ENCODE data around the gene MAPKAP1.
"Not testable (repeated sequence)": the region's sequence is repeated elsewhere in the genome, so short reads cannot be mapped to it uniquely, and the experiment has no call there.

MAPKAP1 gene

DNA sequence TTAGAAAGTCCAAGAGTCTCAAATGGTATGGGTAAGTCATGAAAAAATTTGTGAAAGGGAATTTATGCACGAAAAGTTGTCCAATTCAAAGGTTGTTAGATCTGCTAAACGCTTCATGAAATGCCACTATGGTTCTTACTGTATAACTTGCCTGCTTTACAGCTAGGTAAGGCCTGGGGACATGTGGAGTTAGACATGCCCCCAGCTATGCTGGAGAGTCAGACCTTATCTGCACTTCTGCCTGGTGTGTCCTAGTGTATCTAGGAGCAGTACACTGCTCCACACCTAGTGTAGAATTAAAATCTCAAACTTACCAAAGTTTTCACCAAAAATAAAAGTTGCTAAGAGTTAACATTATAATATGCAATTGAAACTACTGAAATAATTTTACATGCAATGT is 136.8 kb downstream of the MAPKAP1 start:
- H3K27ac ChIP-seq, result no peak overlapping the region
- no peak for TF ChIP-seq ZFX (IDR thresholded peaks at IDR 0.05)
- TF ChIP-seq, protein P1, sequence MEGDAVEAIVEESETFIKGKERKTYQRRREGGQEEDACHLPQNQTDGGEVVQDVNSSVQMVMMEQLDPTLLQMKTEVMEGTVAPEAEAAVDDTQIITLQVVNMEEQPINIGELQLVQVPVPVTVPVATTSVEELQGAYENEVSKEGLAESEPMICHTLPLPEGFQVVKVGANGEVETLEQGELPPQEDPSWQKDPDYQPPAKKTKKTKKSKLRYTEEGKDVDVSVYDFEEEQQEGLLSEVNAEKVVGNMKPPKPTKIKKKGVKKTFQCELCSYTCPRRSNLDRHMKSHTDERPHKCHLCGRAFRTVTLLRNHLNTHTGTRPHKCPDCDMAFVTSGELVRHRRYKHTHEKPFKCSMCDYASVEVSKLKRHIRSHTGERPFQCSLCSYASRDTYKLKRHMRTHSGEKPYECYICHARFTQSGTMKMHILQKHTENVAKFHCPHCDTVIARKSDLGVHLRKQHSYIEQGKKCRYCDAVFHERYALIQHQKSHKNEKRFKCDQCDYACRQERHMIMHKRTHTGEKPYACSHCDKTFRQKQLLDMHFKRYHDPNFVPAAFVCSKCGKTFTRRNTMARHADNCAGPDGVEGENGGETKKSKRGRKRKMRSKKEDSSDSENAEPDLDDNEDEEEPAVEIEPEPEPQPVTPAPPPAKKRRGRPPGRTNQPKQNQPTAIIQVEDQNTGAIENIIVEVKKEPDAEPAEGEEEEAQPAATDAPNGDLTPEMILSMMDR (conservative IDR thresholded peaks at IDR 0.05), result no peak

DNA sequence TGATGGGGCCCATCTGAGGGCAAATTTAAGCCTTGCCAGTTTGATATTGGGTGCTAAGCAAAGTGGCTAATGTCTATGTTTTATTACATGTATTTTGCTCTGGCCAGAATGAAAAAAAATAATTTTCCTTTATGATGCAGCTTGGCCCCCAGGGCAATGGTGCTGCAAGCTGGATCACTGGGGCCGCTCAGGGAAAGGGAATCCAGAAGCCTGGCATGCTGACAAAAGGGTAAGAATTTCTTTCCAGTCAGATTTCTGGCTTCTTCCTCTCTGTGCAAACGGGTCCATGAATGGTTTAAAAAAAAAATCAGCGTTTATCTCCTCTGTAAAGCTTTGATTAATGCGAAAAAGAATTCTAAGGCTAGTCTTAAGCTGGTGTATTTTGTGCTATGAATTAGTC is 138.4 kb downstream of the MAPKAP1 start:
- TF ChIP-seq, protein P1 (conservative IDR thresholded peaks at IDR 0.05), result no peak
- no peak for TF ChIP-seq ZFX (IDR thresholded peaks at IDR 0.05)
- H3K27ac ChIP-seq, result no peak overlapping the region

- H3K27ac ChIP-seq, result not testable (repeated sequence)
Observed at GRCh38 chr9:125566051-125566450, 141.0 kb downstream of the MAPKAP1 start.

GRCh38 chr9:125565126-125565525 is 141.9 kb downstream of the MAPKAP1 start:
- no peak overlapping the region for H3K27ac ChIP-seq
- no peak for TF ChIP-seq ZFX (IDR thresholded peaks at IDR 0.05)
- TF ChIP-seq, protein P1 (conservative IDR thresholded peaks at IDR 0.05), result no peak

- H3K27ac ChIP-seq, result no peak overlapping the region
- TF ChIP-seq, protein P1 (conservative IDR thresholded peaks at IDR 0.05), result no peak
- no peak for TF ChIP-seq ZFX (IDR thresholded peaks at IDR 0.05)
Observed at GRCh38 chr9:125564631-125565030, 142.4 kb downstream of the MAPKAP1 start.

- H3K27ac ChIP-seq, result no peak overlapping the region
- TF ChIP-seq, protein P1 (conservative IDR thresholded peaks at IDR 0.05), result no peak
- no peak for TF ChIP-seq ZFX (IDR thresholded peaks at IDR 0.05)
Observed at GRCh38 chr9:125561509-125562148, 145.4 kb downstream of the MAPKAP1 start.

GRCh38 chr9:125559894-125560293 is 147.1 kb downstream of the MAPKAP1 start:
- TF ChIP-seq, protein P1 (conservative IDR thresholded peaks at IDR 0.05), result no peak
- no peak for TF ChIP-seq ZFX (IDR thresholded peaks at IDR 0.05)
- no peak overlapping the region for H3K27ac ChIP-seq

DNA sequence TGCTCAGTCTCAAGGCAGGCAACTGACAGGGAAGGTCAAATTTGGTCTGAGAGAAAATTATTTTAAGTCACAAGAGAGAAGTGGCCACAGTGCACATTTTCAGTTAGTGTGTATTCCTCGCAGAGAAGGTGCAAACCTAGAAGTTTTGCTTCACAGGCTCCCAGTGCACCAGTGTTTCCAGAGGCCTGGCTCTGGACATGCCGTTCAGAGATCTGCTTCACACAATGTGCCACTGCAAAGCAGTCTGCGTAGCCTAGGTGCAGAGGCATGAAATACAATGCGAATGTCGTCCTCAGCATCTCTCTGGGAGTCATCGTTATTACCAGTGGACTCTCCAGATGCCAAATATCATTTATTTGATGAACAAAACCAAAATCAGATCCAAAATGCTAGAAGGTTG is 147.8 kb downstream of the MAPKAP1 start:
- TF ChIP-seq, protein P1 (conservative IDR thresholded peaks at IDR 0.05), result no peak
- no peak for TF ChIP-seq ZFX (IDR thresholded peaks at IDR 0.05)
- no peak overlapping the region for H3K27ac ChIP-seq

Data from C4-2B (cell line).